Upper lobe of left lung (tissue), 6 donors: ENCODE measurements around the gene UBTF. TPM values are rescaled to one million over a fixed set of nuclear protein-coding genes. Genes with fewer than 3 reads are reported as not detected.

Experiments
- ATAC-seq, 2 donors: fragments of 200-7000 bp; cut with Tn5 transposase; one replicate each; pipeline ENCODE4 v1.9.1; 2022; ENCODE audit warnings: mild to moderate bottlenecking in 2 of 2, moderate library complexity in 2 of 2; ENCODE audit not compliant: low FRiP score in 2 of 2
- DNase-seq, 2 donors: peaks; one replicate each; pipeline ENCODE4 v3.0.0-alpha.2; 2019 to 2020
- H3K27ac ChIP-seq, 4 donors: fragments of 200-600 bp; sonication (generic); one replicate each; pipeline ENCODE4 v1.5.1; 2016 to 2019
- H3K27me3 ChIP-seq, 4 donors: fragments of 200-600 bp; sonication (generic); one replicate each; pipeline ENCODE4 v1.5.1; 2017 to 2019
- H3K36me3 ChIP-seq, 4 donors: fragments of 200-600 bp; sonication (generic); one replicate each; pipeline ENCODE4 v1.5.1; 2016 to 2019
- H3K4me1 ChIP-seq, 4 donors: fragments of 200-600 bp; sonication (generic); one replicate each; pipeline ENCODE4 v1.5.1; 2018 to 2019
- H3K4me3 ChIP-seq, 4 donors: fragments of 200-600 bp; sonication (generic); one replicate each; pipeline ENCODE4 v1.5.1; 2017 to 2019; ENCODE audit warnings: mild to moderate bottlenecking in 2 of 4, moderate library complexity in 1 of 4
- H3K9me3 ChIP-seq, 4 donors: fragments of 200-600 bp; sonication (generic); one replicate each; pipeline ENCODE4 v1.5.1; 2018 to 2019
- EP300 ChIP-seq, 4 donors: sonication (generic); formaldehyde crosslinking; IDR thresholded peaks; one replicate each; pipeline ENCODE4 v1.5.1; 2017; ENCODE audit warnings: antibody characterized with exemption in 4 of 4, control low read depth in 2 of 4
- POLR2A ChIP-seq, 4 donors: fragments of 450-650 bp; IDR thresholded peaks; one replicate each; pipeline ENCODE4 v1.5.1; 2016 to 2017; ENCODE audit warnings: antibody characterized with exemption in 4 of 4, mild to moderate bottlenecking in 2 of 4
- POLR2AphosphoS5 ChIP-seq, 2 donors: sonication (generic); formaldehyde crosslinking; IDR thresholded peaks; one replicate each; pipeline ENCODE4 v1.5.1; 2017; ENCODE audit warnings: antibody characterized with exemption in 2 of 2
- WGBS, 2 donors: methylation state at CpG; one replicate each; pipeline ENCODE4 v1.1.5; 2017 to 2018; 5-methylcytosine and 5-hydroxymethylcytosine counted together
- total RNA-seq, 6 donors: library from RNA; depleted of rRNA in 4 of 6; stranded (reverse); fragments of >200 nt in 4 of 6; gene quantifications; one replicate each; pipeline versions ENCODE4 v1.1.0 to v1.2.1, GENCODE V29; 2016 to 2021
- TF ChIP-seq, protein P1 (sequence below), 6 experiments: fragments of 450-650 bp in 4 of 6; fragments of 200-600 bp in 2 of 6; sonication (generic) in 2 of 6; IDR thresholded peaks; one replicate each; pipeline ENCODE4 v1.5.1; 2016 to 2019; ENCODE audit warnings: antibody characterized with exemption in 6 of 6
- donor health status: DM: no; HTN: no; CAD: no; lungs with moderate emphysema.
- donor health status: DM: no; HTN: yes; CAD: no; lungs with severe emphysema.

Gene UBTF
- total RNA-seq, 6 donors from 2014 or later: 41.2 to 94.3 (median 67.6) TPM

- TF ChIP-seq POLR2AphosphoS5 (IDR thresholded peaks at IDR 0.05) (peak; percentile 77 to 80), POLR2A (IDR thresholded peaks at IDR 0.05) (peak; percentile 32 to 91 (median 68)), EP300 (IDR thresholded peaks at IDR 0.05) (peak in 1 of 4 donors; percentile 25)
- TF ChIP-seq, protein P1, sequence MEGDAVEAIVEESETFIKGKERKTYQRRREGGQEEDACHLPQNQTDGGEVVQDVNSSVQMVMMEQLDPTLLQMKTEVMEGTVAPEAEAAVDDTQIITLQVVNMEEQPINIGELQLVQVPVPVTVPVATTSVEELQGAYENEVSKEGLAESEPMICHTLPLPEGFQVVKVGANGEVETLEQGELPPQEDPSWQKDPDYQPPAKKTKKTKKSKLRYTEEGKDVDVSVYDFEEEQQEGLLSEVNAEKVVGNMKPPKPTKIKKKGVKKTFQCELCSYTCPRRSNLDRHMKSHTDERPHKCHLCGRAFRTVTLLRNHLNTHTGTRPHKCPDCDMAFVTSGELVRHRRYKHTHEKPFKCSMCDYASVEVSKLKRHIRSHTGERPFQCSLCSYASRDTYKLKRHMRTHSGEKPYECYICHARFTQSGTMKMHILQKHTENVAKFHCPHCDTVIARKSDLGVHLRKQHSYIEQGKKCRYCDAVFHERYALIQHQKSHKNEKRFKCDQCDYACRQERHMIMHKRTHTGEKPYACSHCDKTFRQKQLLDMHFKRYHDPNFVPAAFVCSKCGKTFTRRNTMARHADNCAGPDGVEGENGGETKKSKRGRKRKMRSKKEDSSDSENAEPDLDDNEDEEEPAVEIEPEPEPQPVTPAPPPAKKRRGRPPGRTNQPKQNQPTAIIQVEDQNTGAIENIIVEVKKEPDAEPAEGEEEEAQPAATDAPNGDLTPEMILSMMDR (IDR thresholded peaks at IDR 0.05): peak in 1 of 6 experiments; percentile 23
These were observed 33.0 kb downstream of the UBTF start, which contains the start of gene TMUB2 for GRCh38 chr17:44186307-44187130. TMUB2 (plus strand) TSS chr17:44186972; CDS start chr17:44187709, 737 bp downstream.

DNA sequence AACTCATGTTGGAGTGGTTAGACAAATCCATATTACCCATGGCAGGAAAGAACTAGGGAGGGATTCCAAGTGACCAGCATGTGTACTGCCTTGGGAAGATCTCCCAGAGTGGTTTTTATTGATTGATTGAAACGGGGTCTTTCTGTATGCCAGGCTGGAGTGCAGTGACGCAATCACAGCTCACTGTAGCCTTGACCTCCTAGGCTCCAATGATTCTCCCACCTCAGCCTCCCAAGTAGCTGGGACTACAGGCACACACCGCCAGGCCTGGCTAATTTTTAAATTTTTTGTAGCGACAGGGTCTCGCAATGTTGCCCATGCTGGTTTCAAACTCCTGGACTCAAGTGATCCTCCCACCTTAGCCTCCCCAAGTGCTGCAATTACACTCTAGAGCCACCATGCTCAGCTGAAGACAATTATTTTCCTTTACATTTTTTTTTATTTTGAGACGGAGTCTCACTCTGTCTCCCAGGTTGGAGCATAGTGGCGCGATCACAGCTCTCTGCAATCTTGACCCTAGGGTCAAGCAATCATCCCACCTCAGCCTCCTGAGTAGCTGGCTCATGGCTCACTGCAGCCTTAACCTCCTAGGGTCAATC, 35.2 kb downstream of the UBTF start:
- peaks cover 28 to 35% (median 29%) of the 10 kb centered on the region in 4 donors for H3K4me1 ChIP-seq
- H3K9me3 ChIP-seq: no peaks in the 10 kb centered on the region
- 82 to 87% methylated on average over 8 of the region's 8 CpGs for WGBS, 2 donors
- DNase-seq (no peak), ATAC-seq (no peak)
- H3K4me3 ChIP-seq: no peak overlapping the region
- H3K27ac ChIP-seq: no peak overlapping the region
- no peaks in the 10 kb centered on the region for H3K27me3 ChIP-seq
- TF ChIP-seq, protein P1 (IDR thresholded peaks at IDR 0.05): no peak
- peaks cover 0 to 26% (median 18%) of the 10 kb centered on the region in 4 donors for H3K36me3 ChIP-seq

More at GRCh38 chr17:44186307-44187130, 33.0 kb downstream of the UBTF start, which contains the start of gene TMUB2:
- 0 to 1% methylated on average over 32 to 50 of the region's 50 CpGs for WGBS, 2 donors
- Histone ChIP-seq H3K27ac (peak within 1 kb of the TSS; percentile 96 to 99 (median 98)), H3K4me3 (peak within 1 kb of the TSS; percentile 73 to 96 (median 76)), H3K9me3 (no peaks in the 10 kb centered on the region), H3K27me3 (no peaks in the 10 kb centered on the region), H3K4me1 (peaks cover 28 to 35% (median 29%) of the 10 kb centered on the region in 4 donors), H3K36me3 (peaks cover 3 to 44% (median 29%) of the 10 kb centered on the region in 4 donors)
- ATAC-seq: peak; percentile 99
- DNase-seq: peak; percentile 97 to 99

- Histone ChIP-seq H3K4me3 (no peak overlapping the region), H3K9me3 (no peaks in the 10 kb centered on the region), H3K36me3 (peaks cover 0 to 32% (median 24%) of the 10 kb centered on the region in 4 donors), H3K27me3 (no peaks in the 10 kb centered on the region), H3K4me1 (peaks cover 21 to 27% (median 25%) of the 10 kb centered on the region in 4 donors), H3K27ac (no peak overlapping the region)
- no peak for TF ChIP-seq POLR2A (IDR thresholded peaks at IDR 0.05)
- TF ChIP-seq EP300 (IDR thresholded peaks at IDR 0.05): no peak
- TF ChIP-seq, protein P1 (IDR thresholded peaks at IDR 0.05): no peak
- TF ChIP-seq POLR2AphosphoS5 (IDR thresholded peaks at IDR 0.05): no peak
- ATAC-seq (no peak), DNase-seq (no peak)
- WGBS, 2 donors: 97 to 100% methylated on average over 2 of the region's 2 CpGs
These were observed 36.5 kb downstream of the UBTF start for GRCh38 chr17:44183024-44183423.

DNA sequence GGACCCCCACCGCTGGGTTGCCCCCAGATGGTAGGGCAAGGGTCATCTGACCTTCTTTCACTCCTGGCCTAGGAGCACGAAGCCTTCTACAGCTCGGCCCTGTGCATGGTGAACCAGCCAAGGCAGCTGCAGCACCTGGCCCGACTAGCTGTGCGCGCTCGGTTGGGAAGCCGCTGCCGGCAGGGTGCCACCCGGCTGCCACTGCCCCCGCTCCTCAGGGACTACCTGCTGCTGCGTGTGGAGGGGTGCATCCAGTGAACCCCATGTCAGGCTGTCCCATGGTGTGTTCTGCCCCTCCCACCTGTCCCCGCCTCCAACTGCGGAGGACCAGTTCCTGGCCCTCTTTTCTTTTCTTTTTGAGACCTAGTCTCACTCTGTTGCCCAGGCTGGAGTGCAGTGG, 41.3 kb downstream of the UBTF start:
- no peaks in the 10 kb centered on the region for H3K4me1 ChIP-seq
- DNase-seq (no peak), ATAC-seq (peak in 1 of 2 donors; percentile 17)
- H3K36me3 ChIP-seq: peaks cover 0 to 44% (median 32%) of the 10 kb centered on the region in 4 donors
- H3K9me3 ChIP-seq: no peaks in the 10 kb centered on the region
- 83 to 100% methylated on average over 8 to 9 of the region's 14 CpGs for WGBS, 2 donors
- H3K27me3 ChIP-seq: no peaks in the 10 kb centered on the region
- no peak overlapping the region for H3K4me3 ChIP-seq
- H3K27ac ChIP-seq: no peak overlapping the region
- TF ChIP-seq, protein P1 (IDR thresholded peaks at IDR 0.05): no peak
- TF ChIP-seq POLR2A (IDR thresholded peaks at IDR 0.05) (no peak), POLR2AphosphoS5 (IDR thresholded peaks at IDR 0.05) (no peak), EP300 (IDR thresholded peaks at IDR 0.05) (no peak)
